NAMALWA (cell line): ENCODE measurements around the gene CNTNAP4.

Source experiments
- DNase-seq: peaks from one replicate; pipeline ENCODE4 v3.0.0-alpha.2; 2015; ENCODE audit warnings: low spot score

The CNTNAP4 gene

GRCh38 chr16:76276745-76277438 is at the start of gene CNTNAP4:
Gene CNTNAP4 (plus strand): TSS chr16:76277401. CDS start chr16:76277663, 262 bp downstream.
- DNase-seq: no peak

GRCh38 chr16:76228546-76229146 is 48.6 kb upstream of the CNTNAP4 start:
- no peak for DNase-seq

- no peak for DNase-seq
Observed at GRCh38 chr16:76232704-76233103, 44.5 kb upstream of the CNTNAP4 start.

- no peak for DNase-seq
Observed at GRCh38 chr16:76235025-76235424, 42.2 kb upstream of the CNTNAP4 start.

- no peak for DNase-seq
Observed at GRCh38 chr16:76235426-76235825, 41.8 kb upstream of the CNTNAP4 start.

GRCh38 chr16:76237471-76237870 is 39.7 kb upstream of the CNTNAP4 start:
- DNase-seq: no peak

- no peak for DNase-seq
Observed at GRCh38 chr16:76241755-76242154, 35.4 kb upstream of the CNTNAP4 start.

GRCh38 chr16:76243620-76244019 is 33.6 kb upstream of the CNTNAP4 start:
- no peak for DNase-seq

- no peak for DNase-seq
Observed at GRCh38 chr16:76246587-76246986, 30.6 kb upstream of the CNTNAP4 start.

- peak; percentile 83 for DNase-seq
Observed at GRCh38 chr16:76265434-76266045, 11.7 kb upstream of the CNTNAP4 start.

GRCh38 chr16:76268824-76269223 is 8.4 kb upstream of the CNTNAP4 start:
- no peak for DNase-seq

- DNase-seq: no peak
Observed at GRCh38 chr16:76277460-76278030, 344 bp downstream of the CNTNAP4 start.

- no peak for DNase-seq
Observed at GRCh38 chr16:76278086-76278485, 885 bp downstream of the CNTNAP4 start.

GRCh38 chr16:76278980-76279379 is 1.8 kb downstream of the CNTNAP4 start:
- peak; percentile 69 for DNase-seq

GRCh38 chr16:76280421-76281215 is 3.4 kb downstream of the CNTNAP4 start:
- no peak for DNase-seq

- DNase-seq: no peak
Observed at GRCh38 chr16:76287466-76287865, 10.3 kb downstream of the CNTNAP4 start.

- DNase-seq: no peak
Observed at GRCh38 chr16:76292218-76292617, 15.0 kb downstream of the CNTNAP4 start.

GRCh38 chr16:76293980-76294379 is 16.8 kb downstream of the CNTNAP4 start:
- no peak for DNase-seq

GRCh38 chr16:76294396-76295214 is 17.4 kb downstream of the CNTNAP4 start:
- DNase-seq: no peak

GRCh38 chr16:76297941-76298340 is 20.7 kb downstream of the CNTNAP4 start:
- no peak for DNase-seq

- no peak for DNase-seq
Observed at GRCh38 chr16:76303637-76304314, 26.6 kb downstream of the CNTNAP4 start.
